Activated CD8-positive, alpha-beta T cell treated with anti-CD3 and anti-CD28 coated beads for 36 hours (primary cell): ENCODE data around the gene SLC15A1. TPM values are rescaled to one million over a fixed set of nuclear protein-coding genes. Genes with fewer than 3 reads are reported as not detected.

Source experiments
- ATAC-seq: fragments of 200-7000 bp; cut with Tn5 transposase; one replicate; pipeline ENCODE4 v1.10.0; 2021; ENCODE audit warnings: mild to moderate bottlenecking, moderate library complexity
- CTCF ChIA-PET: fragments of 350-600 bp; sonication (Branson Sonifier 250); formaldehyde crosslinking; loops from one replicate; lab custom pipeline; 2021; ENCODE audit warnings: antibody characterized with exemption; lab: Charles Lee
- POLR2A ChIA-PET: fragments of 350-600 bp; sonication (Branson Sonifier 250); formaldehyde crosslinking; loops from one replicate; lab custom pipeline; 2021; ENCODE audit warnings: antibody characterized with exemption; lab: Charles Lee
- DNase-seq: peaks from one replicate; pipeline ENCODE4 v3.0.0-alpha.2; 2020
- H3K27ac Mint-ChIP-seq: one replicate; pipeline ENCODE4 v1.8.0; 2021; ENCODE audit warnings: mild to moderate bottlenecking, mixed read lengths
- H3K27me3 Mint-ChIP-seq: one replicate; pipeline ENCODE4 v1.8.0; 2021; ENCODE audit warnings: mixed read lengths
- H3K36me3 Mint-ChIP-seq: one replicate; pipeline ENCODE4 v1.8.0; 2021; ENCODE audit warnings: low read depth, mixed read lengths
- H3K4me1 Mint-ChIP-seq: one replicate; pipeline ENCODE4 v1.8.0; 2021; ENCODE audit warnings: low read depth, mixed read lengths
- H3K4me3 Mint-ChIP-seq: one replicate; pipeline ENCODE4 v1.8.0; 2021; ENCODE audit warnings: mild to moderate bottlenecking, moderate library complexity, mixed read lengths
- H3K9me3 Mint-ChIP-seq: one replicate; pipeline ENCODE4 v1.8.0; 2021; ENCODE audit warnings: mixed read lengths
- CTCF ChIP-seq: fragments of 200-600 bp; IDR thresholded peaks from one replicate; pipeline ENCODE4 v1.8.0; 2022; ENCODE audit warnings: antibody characterized with exemption, mild to moderate bottlenecking
- intact Hi-C: fragments of 100-400 bp; cut with micrococcal nuclease; formaldehyde crosslinking; loops from one replicate; pipeline ENCODE4 v1.10.0; 2022
- total RNA-seq, 2 experiments: library from RNA; stranded (reverse); gene quantifications; one replicate each; pipeline ENCODE4 v1.2.3, GENCODE V29; 2021

The SLC15A1 gene
- total RNA-seq, 2 experiments from 2014 or later = not detected

GRCh38 chr13:98675837-98676236 is 76.6 kb downstream of the SLC15A1 start:
- no peaks in the 10 kb centered on the region for H3K27me3 Mint-ChIP-seq
- intact Hi-C loops = no loop called here
- ATAC-seq (no peak), DNase-seq (no peak)
- H3K9me3 Mint-ChIP-seq = no peaks in the 10 kb centered on the region
- CTCF ChIA-PET = no interaction called here
- no peak overlapping the region for H3K4me3 Mint-ChIP-seq
- no peaks in the 10 kb centered on the region for H3K36me3 Mint-ChIP-seq
- POLR2A ChIA-PET = no interaction called here
- no peaks in the 10 kb centered on the region for H3K4me1 Mint-ChIP-seq
- TF ChIP-seq CTCF = no peak
- H3K27ac Mint-ChIP-seq = no peak overlapping the region

GRCh38 chr13:98675066-98675465 is 77.4 kb downstream of the SLC15A1 start:
- ATAC-seq = no peak

GRCh38 chr13:98672947-98673613 is 79.4 kb downstream of the SLC15A1 start:
- Mint-ChIP-seq H3K4me3 (no peak overlapping the region), H3K27ac (no peak overlapping the region), H3K4me1 (no peaks in the 10 kb centered on the region), H3K9me3 (no peaks in the 10 kb centered on the region), H3K27me3 (no peaks in the 10 kb centered on the region), H3K36me3 (no peaks in the 10 kb centered on the region)
- intact Hi-C loops = loop anchor here (5.0 kb wide), 1 partner anchor 226 kb away; no protein-coding TSS in a partner anchor
- DNase-seq (peak; percentile 58), ATAC-seq (peak; percentile 84)
- peak; percentile 92 for TF ChIP-seq CTCF
- CTCF ChIA-PET = interaction anchor here (0.7 to 4.7 kb wide), 28 partner anchors 11 to 817 kb away, joined by 3 to 62 read pairs (median 3); no protein-coding TSS in a partner anchor
- POLR2A ChIA-PET = interaction anchor here (0.5 kb wide), 1 partner anchor 337 kb away, joined by 4 read pairs; no protein-coding TSS in a partner anchor

More at GRCh38 chr13:98675066-98675465, 77.4 kb downstream of the SLC15A1 start:
- H3K4me3 Mint-ChIP-seq = no peak overlapping the region
- TF ChIP-seq CTCF = no peak
- H3K9me3 Mint-ChIP-seq = no peaks in the 10 kb centered on the region
- no peaks in the 10 kb centered on the region for H3K27me3 Mint-ChIP-seq
- no peak overlapping the region for H3K27ac Mint-ChIP-seq
- intact Hi-C loops = no loop called here
- ChIA-PET CTCF (no interaction called here), POLR2A (no interaction called here)
- DNase-seq = no peak
- H3K4me1 Mint-ChIP-seq = no peaks in the 10 kb centered on the region
- H3K36me3 Mint-ChIP-seq = no peaks in the 10 kb centered on the region

GRCh38 chr13:98668155-98668554 is 84.3 kb downstream of the SLC15A1 start:
- Mint-ChIP-seq H3K9me3 (no peaks in the 10 kb centered on the region), H3K27ac (no peak overlapping the region), H3K4me3 (no peak overlapping the region), H3K4me1 (peaks cover 20% of the 10 kb centered on the region), H3K36me3 (no peaks in the 10 kb centered on the region), H3K27me3 (no peaks in the 10 kb centered on the region)
- ATAC-seq (no peak), DNase-seq (no peak)
- POLR2A ChIA-PET = no interaction called here
- intact Hi-C loops = no loop called here
- CTCF ChIA-PET = interaction anchor here (0.7 to 1.8 kb wide), 6 partner anchors 12 to 290 kb away, joined by 3 to 10 read pairs (median 4); no protein-coding TSS in a partner anchor
- TF ChIP-seq CTCF = no peak

- CTCF ChIA-PET = interaction anchor here (1.0 to 3.1 kb wide), 7 partner anchors 12 to 810 kb away, joined by 3 to 22 read pairs (median 3); no protein-coding TSS in a partner anchor
- intact Hi-C loops = no loop called here
- ATAC-seq (no peak), DNase-seq (no peak)
- Mint-ChIP-seq H3K4me1 (peaks cover 20% of the 10 kb centered on the region), H3K9me3 (no peaks in the 10 kb centered on the region), H3K4me3 (no peak overlapping the region), H3K27ac (no peak overlapping the region), H3K27me3 (no peaks in the 10 kb centered on the region), H3K36me3 (no peaks in the 10 kb centered on the region)
- no peak for TF ChIP-seq CTCF
- POLR2A ChIA-PET = interaction anchor here (1.0 kb wide), 1 partner anchor 18 kb away, joined by 3 read pairs; no protein-coding TSS in a partner anchor
Observed at GRCh38 chr13:98665638-98665995, 86.9 kb downstream of the SLC15A1 start.
